Measurements from ENCODE around the gene YWHAQ. TPM values are rescaled to one million over a fixed set of nuclear protein-coding genes. Genes with fewer than 3 reads are reported as not detected.

Gene YWHAQ
- total RNA-seq, 1 experiment from 2014 or later: 189 TPM

DNA sequence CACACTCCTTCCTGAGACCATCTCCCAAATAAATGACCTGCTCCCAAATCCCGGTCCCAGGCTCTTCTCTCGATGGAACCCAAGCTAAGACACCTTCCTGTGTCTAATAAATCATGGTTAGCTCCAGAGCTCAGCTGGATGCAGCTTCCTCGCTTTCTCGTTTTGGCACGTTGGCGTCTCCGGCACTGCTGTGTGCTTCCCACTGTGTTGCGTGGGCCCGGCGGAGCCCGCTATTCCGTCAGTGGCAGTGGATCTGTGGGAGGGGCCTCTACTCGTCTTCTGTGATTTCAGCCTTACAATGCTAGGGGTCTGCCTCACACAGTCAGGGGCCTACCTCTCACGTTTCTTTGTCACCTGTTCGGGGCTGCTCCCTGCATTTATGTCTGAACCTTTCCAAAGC lies 29.4 kb upstream of the YWHAQ start:
- DNase-seq: no peak
- peaks cover 2% of the 10 kb centered on the region; the same call in 1 of the 2 replicates for H3K4me1 ChIP-seq (ENCODE audit: low read length)

DNA sequence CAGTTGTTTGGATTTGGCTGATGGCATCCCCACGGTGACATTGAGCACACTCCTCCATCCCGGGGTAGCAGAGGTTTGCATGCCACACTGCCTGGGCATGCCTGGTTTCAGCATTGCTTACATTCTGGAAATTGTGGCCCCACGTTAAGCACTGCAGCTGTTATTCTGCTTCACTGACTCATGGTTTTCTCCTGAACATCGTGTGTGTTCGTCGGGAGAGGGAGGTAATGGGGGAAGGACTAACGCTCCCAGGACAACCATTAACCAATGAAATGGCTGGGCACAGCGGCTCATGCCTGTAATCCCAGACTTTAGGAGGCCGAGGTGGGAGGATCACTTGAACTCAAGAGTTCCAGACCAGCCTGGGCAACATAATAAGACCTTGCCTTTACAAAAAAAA lies 28.2 kb upstream of the YWHAQ start:
- Histone ChIP-seq H4K20me1 (ENCODE audit: insufficient read depth, low read depth, low read length) (no peaks in the 10 kb centered on the region), H3K9me3 (ENCODE audit: low read length) (no peaks in the 10 kb centered on the region), H3K27me3 (ENCODE audit: low read length) (no peaks in the 10 kb centered on the region), H3K36me3 (ENCODE audit: insufficient read depth, low read length) (no peaks in the 10 kb centered on the region), H3K27ac (ENCODE audit: low read length) (no peak overlapping the region), H3K9ac (ENCODE audit: low read length) (no peak overlapping the region), H3K4me1 (ENCODE audit: low read length) (peaks cover 2% of the 10 kb centered on the region; the same call in 1 of the 2 replicates), H3K4me2 (ENCODE audit: low read depth, low read length, poor library complexity, severe bottlenecking) (no peak overlapping the region), H3K4me3 (ENCODE audit: low read length) (no peak overlapping the region), H2AFZ (ENCODE audit: low read length) (no peak overlapping the region), H3K79me2 (ENCODE audit: low read length) (no peaks in the 10 kb centered on the region), H3K9me2 (replicated peaks; ENCODE audit: insufficient read depth, low read length) (no peaks in the 10 kb centered on the region)
- DNase-seq: no peak

More for the DNA sequence above, 29.4 kb upstream of the YWHAQ start:
- Histone ChIP-seq H2AFZ (ENCODE audit: low read length) (no peak overlapping the region), H3K27me3 (ENCODE audit: low read length) (no peaks in the 10 kb centered on the region), H3K9me2 (replicated peaks; ENCODE audit: insufficient read depth, low read length) (no peaks in the 10 kb centered on the region), H3K27ac (ENCODE audit: low read length) (no peak overlapping the region), H3K4me2 (ENCODE audit: low read depth, low read length, poor library complexity, severe bottlenecking) (no peak overlapping the region), H3K4me3 (ENCODE audit: low read length) (no peak overlapping the region), H3K79me2 (ENCODE audit: low read length) (no peaks in the 10 kb centered on the region), H3K36me3 (ENCODE audit: insufficient read depth, low read length) (no peaks in the 10 kb centered on the region), H3K9ac (ENCODE audit: low read length) (no peak overlapping the region), H3K9me3 (ENCODE audit: low read length) (no peaks in the 10 kb centered on the region), H4K20me1 (ENCODE audit: insufficient read depth, low read depth, low read length) (no peaks in the 10 kb centered on the region)

DNA sequence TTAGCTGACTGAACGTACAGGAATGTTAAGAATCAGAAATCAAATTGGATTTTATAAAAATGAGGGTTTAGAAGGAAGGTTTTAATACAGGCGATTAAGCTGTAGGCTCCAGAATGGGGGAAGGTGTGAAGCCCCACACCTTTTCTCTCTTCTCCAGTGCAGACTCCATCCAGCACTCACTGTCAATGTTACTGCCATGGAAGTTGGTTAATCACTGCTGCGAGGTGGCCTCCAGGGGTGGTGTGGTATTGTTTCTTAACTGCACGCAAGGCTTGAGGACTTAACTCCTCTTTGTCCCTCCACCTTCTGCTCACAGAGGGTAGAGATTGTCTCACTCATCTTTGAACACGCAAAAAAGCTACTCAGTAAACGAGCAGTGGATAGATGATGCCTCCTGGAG lies 26.9 kb upstream of the YWHAQ start:
- peaks cover 13% of the 10 kb centered on the region for H3K4me1 ChIP-seq (ENCODE audit: low read length)
- no peak overlapping the region for H2AFZ ChIP-seq (ENCODE audit: low read length)
- H3K4me2 ChIP-seq (ENCODE audit: low read depth, low read length, poor library complexity, severe bottlenecking): no peak overlapping the region
- DNase-seq: no peak
- no peaks in the 10 kb centered on the region for H3K9me2 ChIP-seq (replicated peaks; ENCODE audit: insufficient read depth, low read length)
- H4K20me1 ChIP-seq (ENCODE audit: insufficient read depth, low read depth, low read length): no peaks in the 10 kb centered on the region
- no peak overlapping the region for H3K9ac ChIP-seq (ENCODE audit: low read length)
- H3K36me3 ChIP-seq (ENCODE audit: insufficient read depth, low read length): no peaks in the 10 kb centered on the region
- no peaks in the 10 kb centered on the region for H3K27me3 ChIP-seq (ENCODE audit: low read length)
- H3K4me3 ChIP-seq (ENCODE audit: low read length): no peak overlapping the region
- no peak overlapping the region for H3K27ac ChIP-seq (ENCODE audit: low read length)
- H3K9me3 ChIP-seq (ENCODE audit: low read length): no peaks in the 10 kb centered on the region
- no peaks in the 10 kb centered on the region for H3K79me2 ChIP-seq (ENCODE audit: low read length)

DNA sequence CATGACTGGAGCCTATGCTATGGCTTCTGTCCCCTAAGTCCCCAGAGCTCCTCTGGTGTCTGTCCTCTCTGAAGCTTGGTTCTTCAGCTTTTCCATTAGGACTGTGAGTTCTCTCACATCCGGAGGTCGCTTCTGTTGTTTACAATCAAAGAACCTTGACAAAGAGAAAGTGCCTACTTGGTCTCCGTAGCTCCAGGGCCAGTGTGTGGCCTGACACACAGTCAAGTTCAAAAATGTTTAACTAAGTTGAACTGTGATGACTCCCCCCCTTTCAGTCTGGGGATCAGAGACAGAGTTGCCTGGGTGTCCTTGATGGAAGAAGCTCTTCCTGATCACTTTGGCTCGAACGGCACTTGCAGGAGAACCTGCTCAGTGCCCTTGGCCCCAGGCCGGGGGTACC lies 26.3 kb upstream of the YWHAQ start:
- Histone ChIP-seq H3K9me2 (replicated peaks; ENCODE audit: insufficient read depth, low read length) (no peaks in the 10 kb centered on the region), H4K20me1 (ENCODE audit: insufficient read depth, low read depth, low read length) (no peaks in the 10 kb centered on the region), H3K4me2 (ENCODE audit: low read depth, low read length, poor library complexity, severe bottlenecking) (no peak overlapping the region), H3K4me1 (ENCODE audit: low read length) (peaks cover 11% of the 10 kb centered on the region), H3K9ac (ENCODE audit: low read length) (no peak overlapping the region), H3K79me2 (ENCODE audit: low read length) (no peaks in the 10 kb centered on the region), H3K4me3 (ENCODE audit: low read length) (no peak overlapping the region), H3K36me3 (ENCODE audit: insufficient read depth, low read length) (no peaks in the 10 kb centered on the region), H3K27me3 (ENCODE audit: low read length) (no peaks in the 10 kb centered on the region), H3K27ac (ENCODE audit: low read length) (no peak overlapping the region), H2AFZ (ENCODE audit: low read length) (no peak overlapping the region), H3K9me3 (ENCODE audit: low read length) (no peaks in the 10 kb centered on the region)
- no peak for DNase-seq

DNA sequence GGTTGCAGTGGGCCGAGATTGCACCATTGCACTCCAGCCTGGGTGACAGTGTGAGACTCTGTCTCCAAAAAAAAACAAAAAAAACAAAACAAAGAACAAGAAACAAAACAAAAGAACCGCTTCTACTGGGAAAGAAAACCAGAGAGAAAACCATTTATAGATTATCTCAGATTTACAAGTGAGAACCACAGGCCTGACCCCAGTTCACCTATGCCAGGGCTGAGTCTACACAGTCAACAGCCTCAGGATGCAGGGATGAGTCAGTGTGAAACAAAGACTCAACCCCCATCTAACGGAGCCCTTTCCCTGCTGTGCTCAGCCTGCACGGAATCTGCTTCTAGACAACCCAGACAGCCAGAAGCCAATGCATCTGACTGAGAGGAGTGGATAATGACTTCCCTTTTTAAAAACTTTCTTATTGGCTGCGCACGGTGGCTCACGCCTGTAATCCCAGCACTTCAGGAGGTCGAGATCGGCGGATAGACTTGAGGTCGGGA lies 25.5 kb upstream of the YWHAQ start:
- no peaks in the 10 kb centered on the region for H4K20me1 ChIP-seq (ENCODE audit: insufficient read depth, low read depth, low read length)
- no peaks in the 10 kb centered on the region for H3K36me3 ChIP-seq (ENCODE audit: insufficient read depth, low read length)
- no peak for DNase-seq
- H3K27me3 ChIP-seq (ENCODE audit: low read length): no peaks in the 10 kb centered on the region
- no peaks in the 10 kb centered on the region for H3K9me2 ChIP-seq (replicated peaks; ENCODE audit: insufficient read depth, low read length)
- peaks cover 11% of the 10 kb centered on the region for H3K4me1 ChIP-seq (ENCODE audit: low read length)
- no peak overlapping the region for H3K27ac ChIP-seq (ENCODE audit: low read length)
- no peak overlapping the region for H2AFZ ChIP-seq (ENCODE audit: low read length)
- H3K9ac ChIP-seq (ENCODE audit: low read length): no peak overlapping the region
- no peaks in the 10 kb centered on the region for H3K79me2 ChIP-seq (ENCODE audit: low read length)
- no peaks in the 10 kb centered on the region for H3K9me3 ChIP-seq (ENCODE audit: low read length)
- H3K4me3 ChIP-seq (ENCODE audit: low read length): no peak overlapping the region
- no peak overlapping the region for H3K4me2 ChIP-seq (ENCODE audit: low read depth, low read length, poor library complexity, severe bottlenecking)

DNA sequence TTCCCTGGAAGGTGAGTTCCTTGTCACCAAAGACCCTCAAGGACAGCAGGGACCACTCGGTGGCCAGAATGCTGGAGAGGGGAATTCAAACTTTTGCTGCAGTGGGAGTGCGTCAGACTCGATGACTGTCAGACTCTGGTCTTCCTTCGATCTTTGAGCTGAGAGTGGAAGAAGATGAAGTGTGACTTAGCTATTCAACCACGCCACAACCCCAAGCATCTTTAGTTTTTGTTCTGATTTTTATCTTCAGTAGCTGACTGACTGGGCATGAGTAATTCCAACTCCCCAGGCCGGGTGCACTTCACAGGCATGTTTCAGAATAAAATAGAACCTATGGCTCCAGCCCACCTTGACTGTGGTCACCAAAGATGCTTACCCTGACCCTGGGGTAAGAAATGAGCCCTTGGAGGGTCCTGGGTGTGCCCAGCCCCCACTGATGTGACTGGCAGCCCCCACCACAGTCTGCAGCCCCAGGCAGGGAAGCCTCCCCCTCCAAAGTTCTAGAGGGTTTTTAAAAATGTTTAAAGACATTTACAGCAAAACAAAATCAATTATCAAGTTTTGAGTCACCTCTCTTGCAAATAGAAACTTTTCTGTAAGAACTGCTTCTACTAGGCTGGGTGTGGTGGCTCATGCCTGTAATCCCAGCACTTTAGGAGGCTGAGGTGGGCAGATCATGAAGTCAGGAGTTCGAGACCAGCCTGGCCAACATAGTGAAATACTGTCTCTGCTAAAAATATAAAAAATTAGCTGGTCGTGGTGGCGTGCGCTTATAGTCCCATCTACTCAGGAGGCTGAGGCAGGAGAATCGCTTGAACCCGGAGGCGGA lies 24.9 kb upstream of the YWHAQ start:
- Histone ChIP-seq H3K4me1 (ENCODE audit: low read length) (peaks cover 11% of the 10 kb centered on the region), H3K27ac (ENCODE audit: low read length) (no peak overlapping the region), H3K79me2 (ENCODE audit: low read length) (no peaks in the 10 kb centered on the region), H3K4me3 (ENCODE audit: low read length) (no peak overlapping the region), H3K27me3 (ENCODE audit: low read length) (no peaks in the 10 kb centered on the region), H2AFZ (ENCODE audit: low read length) (no peak overlapping the region), H3K9me3 (ENCODE audit: low read length) (no peaks in the 10 kb centered on the region), H3K9me2 (replicated peaks; ENCODE audit: insufficient read depth, low read length) (no peaks in the 10 kb centered on the region), H3K4me2 (ENCODE audit: low read depth, low read length, poor library complexity, severe bottlenecking) (no peak overlapping the region), H3K36me3 (ENCODE audit: insufficient read depth, low read length) (no peaks in the 10 kb centered on the region), H4K20me1 (ENCODE audit: insufficient read depth, low read depth, low read length) (no peaks in the 10 kb centered on the region), H3K9ac (ENCODE audit: low read length) (no peak overlapping the region)
- no peak for DNase-seq

DNA sequence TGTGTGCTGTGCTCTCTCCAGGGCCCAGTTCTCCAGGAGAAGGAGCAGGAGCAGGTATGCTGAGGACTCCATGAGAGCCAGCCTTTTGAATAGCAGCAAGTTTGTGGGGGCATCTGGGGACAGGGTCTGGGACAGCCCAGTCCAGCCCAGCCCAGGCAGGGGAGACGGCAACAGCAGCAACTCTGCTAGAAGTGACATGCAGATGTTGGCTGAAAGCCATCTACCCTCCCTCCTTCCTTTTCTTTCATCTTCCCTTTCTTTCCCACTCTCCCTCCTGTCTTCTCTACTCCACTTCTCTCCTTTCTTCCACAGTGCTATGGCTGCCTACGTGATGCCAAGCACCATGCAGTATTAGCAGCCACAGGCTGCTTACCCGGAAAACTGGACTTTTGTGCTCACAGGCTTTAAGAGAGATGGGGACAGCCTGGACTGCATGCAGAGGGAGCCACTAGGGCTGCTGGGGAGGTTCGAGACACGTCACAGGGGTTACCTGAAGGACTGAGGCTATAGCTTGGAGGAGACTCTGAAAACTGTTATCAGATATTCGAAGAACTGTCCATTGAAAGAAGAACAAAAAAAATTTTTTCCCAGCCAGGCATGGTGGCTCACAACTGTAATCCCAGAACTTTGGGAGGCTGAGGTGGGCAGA lies 23.8 kb upstream of the YWHAQ start:
- H3K4me3 ChIP-seq (ENCODE audit: low read length): no peak overlapping the region
- H3K79me2 ChIP-seq (ENCODE audit: low read length): no peaks in the 10 kb centered on the region
- no peak overlapping the region for H2AFZ ChIP-seq (ENCODE audit: low read length)
- no peaks in the 10 kb centered on the region for H3K36me3 ChIP-seq (ENCODE audit: insufficient read depth, low read length)
- peaks cover 17% of the 10 kb centered on the region for H3K4me1 ChIP-seq (ENCODE audit: low read length)
- H3K9me3 ChIP-seq (ENCODE audit: low read length): no peaks in the 10 kb centered on the region
- H3K4me2 ChIP-seq (ENCODE audit: low read depth, low read length, poor library complexity, severe bottlenecking): no peak overlapping the region
- H3K9me2 ChIP-seq (replicated peaks; ENCODE audit: insufficient read depth, low read length): no peaks in the 10 kb centered on the region
- H3K27me3 ChIP-seq (ENCODE audit: low read length): no peaks in the 10 kb centered on the region
- H3K27ac ChIP-seq (ENCODE audit: low read length): no peak overlapping the region
- no peak overlapping the region for H3K9ac ChIP-seq (ENCODE audit: low read length)
- DNase-seq: no peak
- H4K20me1 ChIP-seq (ENCODE audit: insufficient read depth, low read depth, low read length): no peaks in the 10 kb centered on the region

DNA sequence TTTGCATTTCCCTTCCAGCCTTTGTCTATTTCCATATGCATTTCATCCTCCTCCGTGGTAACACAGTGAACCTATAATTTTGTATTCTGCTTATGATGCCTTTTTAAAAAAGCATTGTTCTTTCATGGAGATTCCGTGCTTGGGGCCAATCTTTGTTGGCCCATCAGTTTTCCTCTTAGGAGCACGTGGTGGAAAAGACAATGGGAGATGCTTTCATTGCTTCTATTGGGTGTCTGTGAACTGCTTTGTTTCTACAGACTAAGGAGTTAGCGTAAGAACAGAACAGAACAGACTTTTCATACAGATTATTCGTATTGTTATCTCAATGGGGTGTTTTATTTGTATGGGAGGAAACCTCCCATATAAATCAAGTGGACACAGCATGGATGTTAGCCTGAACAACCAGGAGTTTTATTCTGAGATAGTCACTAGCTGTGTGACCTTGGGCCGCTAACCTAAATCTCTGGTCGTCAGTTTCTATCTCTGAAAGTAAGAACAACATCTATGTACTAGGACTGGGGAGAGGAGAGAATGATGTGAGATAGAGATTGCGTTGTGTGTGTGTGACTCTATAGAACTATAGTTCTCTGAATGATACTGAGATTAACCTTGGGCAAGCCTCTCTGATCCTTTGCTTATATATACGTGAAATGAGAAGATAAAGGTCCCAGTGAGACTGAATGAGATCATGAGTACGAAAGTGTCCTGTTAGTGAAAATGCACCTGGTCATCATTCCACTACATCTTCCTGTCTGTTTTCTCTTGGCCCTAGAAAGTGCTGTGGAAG lies 22.9 kb upstream of the YWHAQ start:
- Histone ChIP-seq H3K4me1 (ENCODE audit: low read length) (peaks cover 20% of the 10 kb centered on the region), H3K27ac (ENCODE audit: low read length) (no peak overlapping the region), H3K79me2 (ENCODE audit: low read length) (no peaks in the 10 kb centered on the region), H3K4me3 (ENCODE audit: low read length) (no peak overlapping the region), H3K4me2 (ENCODE audit: low read depth, low read length, poor library complexity, severe bottlenecking) (no peak overlapping the region), H3K9me3 (ENCODE audit: low read length) (no peaks in the 10 kb centered on the region), H4K20me1 (ENCODE audit: insufficient read depth, low read depth, low read length) (no peaks in the 10 kb centered on the region), H3K27me3 (ENCODE audit: low read length) (no peaks in the 10 kb centered on the region), H3K36me3 (ENCODE audit: insufficient read depth, low read length) (no peaks in the 10 kb centered on the region), H3K9me2 (replicated peaks; ENCODE audit: insufficient read depth, low read length) (no peaks in the 10 kb centered on the region), H2AFZ (ENCODE audit: low read length) (no peak overlapping the region), H3K9ac (ENCODE audit: low read length) (no peak overlapping the region)
- no peak for DNase-seq

Measured in Karpas-422 (cell line).